Stimulated activated CD4-positive, alpha-beta T cell treated with anti-CD3 and anti-CD28 coated beads, TNF-alpha, amount 100 ng/mL, for 1 hour (primary cell): ENCODE measurements around the gene GFI1B.

ENCODE experiments used
- DNase-seq, 3 donors: peaks; one replicate each; pipeline ENCODE4 v3.0.0-alpha.2; 2020; ENCODE audit warnings: low read depth in 3 of 3, low spot score in 1 of 3

GFI1B gene

GRCh38 chr9:133008824-133009223 is 30.3 kb downstream of the GFI1B start:
- no peak for DNase-seq

- DNase-seq, result no peak
Observed at GRCh38 chr9:133009906-133010582, 31.6 kb downstream of the GFI1B start.

DNA sequence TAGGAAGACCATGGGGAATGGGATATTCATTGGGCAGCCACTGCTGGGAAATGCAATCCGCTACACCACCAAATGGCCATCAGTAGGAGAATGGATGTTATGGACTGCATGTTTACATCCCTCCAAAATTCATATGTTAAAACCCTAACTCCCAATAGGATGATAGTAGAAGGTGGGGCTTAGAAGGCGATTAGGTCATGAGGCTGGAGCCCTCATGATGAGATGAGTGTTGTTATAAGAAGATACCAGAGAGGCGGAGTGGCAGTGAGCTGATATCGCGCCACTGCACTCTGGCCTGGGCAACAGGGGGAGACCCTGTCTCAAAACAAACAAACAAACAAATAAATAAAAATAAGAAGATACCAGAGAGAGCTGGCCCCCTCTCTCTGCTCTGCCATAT is 36.2 kb downstream of the GFI1B start:
- no peak for DNase-seq

DNA sequence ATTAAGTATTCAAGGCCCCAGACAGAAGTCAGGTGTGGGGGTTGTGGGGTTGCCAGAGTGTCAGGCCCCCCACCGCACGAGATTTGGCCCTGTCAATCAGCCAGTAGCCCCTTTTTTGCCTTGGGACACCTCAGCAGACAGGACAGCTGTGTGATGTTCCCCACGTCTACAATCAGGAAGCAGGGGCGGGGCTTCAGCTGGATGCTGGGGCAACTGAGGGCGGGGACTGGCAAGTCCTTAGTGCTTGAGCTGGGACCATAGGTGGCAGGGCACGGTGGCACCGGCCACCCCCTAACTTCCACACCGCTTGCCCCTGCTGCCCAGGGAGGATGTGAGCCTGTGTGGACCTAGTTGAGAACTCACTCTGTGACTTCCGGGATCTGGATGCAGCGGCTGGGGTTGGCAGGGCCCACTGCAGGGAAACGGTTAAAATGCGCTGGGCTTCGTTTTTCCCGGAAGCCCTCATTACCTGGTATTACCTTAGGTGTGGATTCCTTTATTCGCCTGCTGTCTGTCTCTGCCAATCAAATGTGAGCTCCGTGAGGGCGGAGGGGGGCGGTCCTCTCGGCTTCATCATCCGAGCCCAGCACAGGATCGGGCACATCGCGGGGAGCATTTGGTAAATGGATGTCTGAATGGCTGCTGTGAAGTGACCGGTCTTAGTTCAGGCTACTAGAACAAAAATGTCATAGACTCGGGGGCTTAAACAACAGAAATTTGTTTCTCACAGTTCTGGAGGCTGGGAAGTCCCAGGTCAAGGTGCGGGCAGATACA is 44.8 kb downstream of the GFI1B start:
- no peak for DNase-seq

- no peak for DNase-seq
Observed at GRCh38 chr9:133026426-133026825, 47.9 kb downstream of the GFI1B start.

- DNase-seq, result no peak
Observed at GRCh38 chr9:133027134-133027533, 48.6 kb downstream of the GFI1B start.

DNA sequence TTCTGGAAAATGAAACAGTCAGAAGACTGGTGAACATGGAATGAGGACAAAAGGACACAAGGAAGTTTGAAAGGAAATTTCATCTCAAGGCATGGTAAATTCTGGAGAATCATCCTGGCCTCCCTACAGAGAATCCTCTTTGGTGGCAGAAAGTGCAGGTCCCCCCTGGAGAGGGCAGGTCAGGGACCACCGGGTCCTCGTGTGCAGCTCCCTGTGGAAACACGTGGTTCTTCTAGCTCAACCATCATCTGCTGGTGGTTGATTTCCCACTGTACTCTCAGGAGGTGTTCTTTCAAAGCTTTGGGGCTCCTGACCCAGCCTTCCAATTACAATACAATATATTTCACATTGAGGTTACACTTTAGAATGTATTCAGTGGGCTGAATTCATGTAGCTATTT is 49.7 kb downstream of the GFI1B start:
- DNase-seq, result no peak

DNA sequence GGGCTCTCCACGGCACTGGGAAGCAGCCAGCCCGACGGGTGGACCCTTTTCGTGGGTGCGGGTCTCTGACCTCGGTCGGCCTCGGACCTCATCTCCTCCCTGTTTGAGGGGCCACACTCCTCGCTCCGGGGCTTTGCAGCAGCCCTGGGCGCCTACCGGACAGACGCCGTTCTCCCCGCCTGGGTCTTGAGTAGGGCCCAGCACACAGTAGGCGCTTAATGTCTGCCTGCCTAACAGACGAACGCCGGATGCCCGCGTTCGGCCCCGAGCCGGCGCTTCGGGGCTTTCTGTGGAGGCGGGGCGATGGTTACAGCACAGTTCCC is 51.5 kb downstream of the GFI1B start:
- DNase-seq, result no peak

- DNase-seq, result peak; percentile 77 to 82 (median 78)
Observed at GRCh38 chr9:133030317-133031129, 52.0 kb downstream of the GFI1B start, which contains the start of gene GTF3C5. Gene GTF3C5 (plus strand): TSS chr9:133030997. CDS start chr9:133031012, 15 bp downstream.

- DNase-seq, result no peak
Observed at GRCh38 chr9:133031130-133031422, 52.6 kb downstream of the GFI1B start.

DNA sequence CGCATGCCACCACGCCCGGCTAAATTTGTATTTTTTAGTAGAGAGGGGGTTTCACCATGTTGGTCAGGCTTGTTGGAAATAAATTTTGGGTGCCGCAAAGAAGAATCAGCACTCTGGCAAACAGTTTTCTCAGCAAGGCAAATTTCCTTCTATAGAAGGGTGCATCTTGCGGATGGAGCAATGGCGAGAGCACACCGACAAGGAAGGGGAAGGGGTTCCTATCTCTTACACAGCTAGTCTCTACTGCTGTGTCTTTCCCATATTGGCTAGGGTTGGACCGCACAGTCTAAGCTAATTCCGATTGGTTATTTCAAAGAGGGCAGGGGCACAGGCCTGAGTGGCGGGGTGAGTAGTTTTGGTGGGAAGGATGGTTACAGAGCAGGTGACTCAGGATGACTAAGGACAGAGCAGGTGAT is 53.0 kb downstream of the GFI1B start:
- DNase-seq, result no peak

GRCh38 chr9:133032171-133032570 is 53.7 kb downstream of the GFI1B start:
- DNase-seq, result no peak

- no peak for DNase-seq
Observed at GRCh38 chr9:133035669-133036068, 57.2 kb downstream of the GFI1B start.

- DNase-seq, result no peak
Observed at GRCh38 chr9:133037775-133038515, 59.5 kb downstream of the GFI1B start.

DNA sequence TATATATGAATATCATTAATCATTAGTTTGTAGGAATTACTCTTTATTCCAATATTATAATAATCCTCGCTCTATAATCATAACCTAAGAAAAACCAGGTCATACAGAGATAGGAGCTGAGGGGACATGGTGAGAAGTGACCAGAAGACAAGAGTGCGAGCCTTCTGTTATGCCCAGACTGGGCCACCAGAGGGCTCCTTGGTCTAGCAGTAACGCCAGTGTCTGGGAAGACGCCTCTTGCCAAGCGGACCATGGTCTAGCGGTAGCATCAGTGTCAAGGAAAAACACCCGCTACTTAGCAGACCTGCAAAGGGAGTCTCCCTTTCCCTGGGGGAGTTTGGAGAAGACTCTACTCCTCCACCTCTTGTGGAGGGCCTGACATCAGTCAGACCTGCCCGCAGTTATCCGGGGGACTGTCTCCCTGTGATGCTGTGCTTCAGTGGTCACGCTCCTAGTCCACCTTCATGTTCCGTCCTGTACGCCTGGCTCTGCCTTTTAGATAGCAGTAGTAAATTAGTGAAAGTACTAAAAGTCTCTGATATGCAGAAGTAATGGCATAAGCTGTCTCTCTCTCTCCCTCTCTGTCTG is 62.5 kb downstream of the GFI1B start:
- peak in 1 of 3 donors; percentile 27 for DNase-seq
